Measurements from ENCODE around the gene ZBTB9.

- TF ChIP-seq CTCF (IDR thresholded peaks at IDR 0.05) (no peak), POLR2A (IDR thresholded peaks at IDR 0.05) (no peak)
Measured at GRCh38 chr6:33413241-33414120, 40.9 kb upstream of the ZBTB9 start.
